ENCODE results near the gene ATG9B. TPM values are rescaled to one million over a fixed set of nuclear protein-coding genes. Genes with fewer than 3 reads are reported as not detected.
A peak's percentile ranks its signal among the peaks of the same experiment; 100 is the strongest.

The ATG9B gene
- total and polyA plus RNA-seq, 9 of the 15 experiments (the other 6 are each of a cell fraction or from before 2014, with no cell fraction given) = 0.29 to 8.0 (median 2.1) TPM

- POLR2A ChIA-PET = interaction anchor here (0.6 to 1.1 kb wide), 11 partner anchors 9 to 193 kb away, joined by 3 to 6 read pairs (median 5); no protein-coding TSS in a partner anchor
- H3K9me1 ChIP-seq (ENCODE audit: control insufficient read depth, insufficient read depth, low read length) = peaks cover 3% of the 10 kb centered on the region
- no peaks in the 10 kb centered on the region for H4K20me1 ChIP-seq (replicated peaks; ENCODE audit: control insufficient read depth, insufficient read depth, low read length)
- in situ Hi-C loops (cut with MboI) = loop anchor here (5.0 kb wide), 2 partner anchors 89 to 199 kb away; no protein-coding TSS in a partner anchor
- H3K9ac ChIP-seq (ENCODE audit: insufficient read depth in 1 of 2, low read depth in 2 of 2, low read length in 2 of 2) = peak overlapping the region in 1 of 2 experiments; percentile 38; a peak in 1 of 4 replicates
- peaks cover 10 to 14% of the 10 kb centered on the region in 2 experiments; a peak in 3 of 5 replicates for H3K27me3 ChIP-seq (ENCODE audit: control insufficient read depth in 2 of 2, insufficient read depth in 2 of 2, low read length in 2 of 2)
- BruUV-seq (replicated peaks) = no TSS peak
- ATAC-seq = peak; percentile 83
- no peak overlapping the region; the same call in 1 of the 2 replicates for H3K4me2 ChIP-seq (ENCODE audit: insufficient read depth, low read length)
- H3K4me1 ChIP-seq (replicated peaks in 1 of 2; ENCODE audit: control insufficient read depth in 2 of 2, insufficient read depth in 2 of 2, low read length in 2 of 2) = peaks cover 13 to 28% of the 10 kb centered on the region in 2 experiments; a peak in 4 of 5 replicates
- DNase-seq (ENCODE audit: extremely low read depth in 1 of 4, low spot score in 3 of 4) = peak; percentile 59 to 89 (median 72)
- H3K79me2 ChIP-seq (ENCODE audit: control insufficient read depth, insufficient read depth, low read length) = no peaks in the 10 kb centered on the region
- CTCF ChIA-PET (ENCODE audit: low intra/inter-chr PET ratio) = interaction anchor here (0.7 to 2.5 kb wide), 6 partner anchors 22 to 1171 kb away, joined by 3 to 16 read pairs (median 4); no protein-coding TSS in a partner anchor
- 10% methylated on average over 16 of the region's 16 CpGs for WGBS (ENCODE audit: insufficient coverage, low coverage, missing lambda C conversion rate)
- FAIRE-seq = peak; percentile 88
- no peak overlapping the region for H3K4me3 ChIP-seq
- intact Hi-C loops (cut with micrococcal nuclease) = loop anchor here (1.0 to 5.0 kb wide), 3 partner anchors 23 to 181 kb away; partner anchors contain the start of gene GBX1
- no peaks in the 10 kb centered on the region for H3K9me3 ChIP-seq (replicated peaks; ENCODE audit: control insufficient read depth, insufficient read depth, low read depth, low read length)
- no peak overlapping the region for H3K27ac ChIP-seq (ENCODE audit: extremely low read depth, low read depth, low read length)
- H2AFZ ChIP-seq (ENCODE audit: low read depth, low read length) = peak overlapping the region; percentile 58; the same call in 1 of the 2 replicates
- H3K36me3 ChIP-seq (ENCODE audit: control insufficient read depth, insufficient read depth, low read length) = no peaks in the 10 kb centered on the region
- peak in 1 of 2 experiments; percentile 51; a peak in 1 of 4 replicates for TF ChIP-seq RCOR1 (IDR thresholded peaks at IDR 0.05; ENCODE audit: borderline replicate concordance in 1 of 2, low read depth in 2 of 2, low read length in 2 of 2)
- 0 out of 2 replicates have a peak, but pooled peaks have one; percentile 20 for TF ChIP-seq MYC (IDR thresholded peaks at IDR 0.05; ENCODE audit: low read depth, low read length)
- TF ChIP-seq MYC (CRISPR knock-in tag; IDR thresholded peaks at IDR 0.05; ENCODE audit: borderline replicate concordance, low read depth) = no peak
- peak; percentile 28; the same call in 1 of the 2 replicates for TF ChIP-seq ATF7 (IDR thresholded peaks at IDR 0.05)
- peak; percentile 82 for TF ChIP-seq CTCFL (IDR thresholded peaks at IDR 0.05; ENCODE audit: borderline replicate concordance, insufficient read depth, low read depth, low read length, poor library complexity, severe bottlenecking)
- TF ChIP-seq ZNF354B (CRISPR knock-in tag; IDR thresholded peaks at IDR 0.05) = no peak
- TF ChIP-seq HNRNPH1 (optimal IDR thresholded peaks at IDR 0.05; ENCODE audit: low read depth, low read length) = no peak
- TF ChIP-seq, protein P1, sequence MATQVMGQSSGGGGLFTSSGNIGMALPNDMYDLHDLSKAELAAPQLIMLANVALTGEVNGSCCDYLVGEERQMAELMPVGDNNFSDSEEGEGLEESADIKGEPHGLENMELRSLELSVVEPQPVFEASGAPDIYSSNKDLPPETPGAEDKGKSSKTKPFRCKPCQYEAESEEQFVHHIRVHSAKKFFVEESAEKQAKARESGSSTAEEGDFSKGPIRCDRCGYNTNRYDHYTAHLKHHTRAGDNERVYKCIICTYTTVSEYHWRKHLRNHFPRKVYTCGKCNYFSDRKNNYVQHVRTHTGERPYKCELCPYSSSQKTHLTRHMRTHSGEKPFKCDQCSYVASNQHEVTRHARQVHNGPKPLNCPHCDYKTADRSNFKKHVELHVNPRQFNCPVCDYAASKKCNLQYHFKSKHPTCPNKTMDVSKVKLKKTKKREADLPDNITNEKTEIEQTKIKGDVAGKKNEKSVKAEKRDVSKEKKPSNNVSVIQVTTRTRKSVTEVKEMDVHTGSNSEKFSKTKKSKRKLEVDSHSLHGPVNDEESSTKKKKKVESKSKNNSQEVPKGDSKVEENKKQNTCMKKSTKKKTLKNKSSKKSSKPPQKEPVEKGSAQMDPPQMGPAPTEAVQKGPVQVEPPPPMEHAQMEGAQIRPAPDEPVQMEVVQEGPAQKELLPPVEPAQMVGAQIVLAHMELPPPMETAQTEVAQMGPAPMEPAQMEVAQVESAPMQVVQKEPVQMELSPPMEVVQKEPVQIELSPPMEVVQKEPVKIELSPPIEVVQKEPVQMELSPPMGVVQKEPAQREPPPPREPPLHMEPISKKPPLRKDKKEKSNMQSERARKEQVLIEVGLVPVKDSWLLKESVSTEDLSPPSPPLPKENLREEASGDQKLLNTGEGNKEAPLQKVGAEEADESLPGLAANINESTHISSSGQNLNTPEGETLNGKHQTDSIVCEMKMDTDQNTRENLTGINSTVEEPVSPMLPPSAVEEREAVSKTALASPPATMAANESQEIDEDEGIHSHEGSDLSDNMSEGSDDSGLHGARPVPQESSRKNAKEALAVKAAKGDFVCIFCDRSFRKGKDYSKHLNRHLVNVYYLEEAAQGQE (IDR thresholded peaks at IDR 0.05; ENCODE audit: borderline replicate concordance) = peak; percentile 93
- TF ChIP-seq, protein P1 (CRISPR knock-in tag; IDR thresholded peaks at IDR 0.05; ENCODE audit: low read depth) = peak; percentile 85
- no peak for TF ChIP-seq ZNF586 (CRISPR knock-in tag; conservative IDR thresholded peaks at IDR 0.05)
- peak; percentile 84 for TF ChIP-seq EHMT2 (IDR thresholded peaks at IDR 0.05)
These were observed 38.2 kb downstream of the ATG9B start for GRCh38 chr7:150986099-150986512.
